Skin epidermis (tissue), 12 donors: Measurements from ENCODE around the gene GRIN2B.

ENCODE experiments used
- H3K27ac ChIP-seq, 21 experiments: fragments of 200-600 bp; sonication (generic) in 11 of 21; one replicate each; pipeline ENCODE4 v1.5.0; 2020; ENCODE audit warnings: mild to moderate bottlenecking in 3 of 21, inconsistent platforms in 2 of 21, moderate library complexity in 2 of 21
- H3K4me3 ChIP-seq, 7 experiments: fragments of 200-600 bp; sonication (generic) in 2 of 7; one replicate each; pipeline ENCODE4 v1.5.0; 2020; ENCODE audit warnings: inconsistent platforms in 2 of 7, mild to moderate bottlenecking in 2 of 7, moderate library complexity in 1 of 7

Gene GRIN2B

DNA sequence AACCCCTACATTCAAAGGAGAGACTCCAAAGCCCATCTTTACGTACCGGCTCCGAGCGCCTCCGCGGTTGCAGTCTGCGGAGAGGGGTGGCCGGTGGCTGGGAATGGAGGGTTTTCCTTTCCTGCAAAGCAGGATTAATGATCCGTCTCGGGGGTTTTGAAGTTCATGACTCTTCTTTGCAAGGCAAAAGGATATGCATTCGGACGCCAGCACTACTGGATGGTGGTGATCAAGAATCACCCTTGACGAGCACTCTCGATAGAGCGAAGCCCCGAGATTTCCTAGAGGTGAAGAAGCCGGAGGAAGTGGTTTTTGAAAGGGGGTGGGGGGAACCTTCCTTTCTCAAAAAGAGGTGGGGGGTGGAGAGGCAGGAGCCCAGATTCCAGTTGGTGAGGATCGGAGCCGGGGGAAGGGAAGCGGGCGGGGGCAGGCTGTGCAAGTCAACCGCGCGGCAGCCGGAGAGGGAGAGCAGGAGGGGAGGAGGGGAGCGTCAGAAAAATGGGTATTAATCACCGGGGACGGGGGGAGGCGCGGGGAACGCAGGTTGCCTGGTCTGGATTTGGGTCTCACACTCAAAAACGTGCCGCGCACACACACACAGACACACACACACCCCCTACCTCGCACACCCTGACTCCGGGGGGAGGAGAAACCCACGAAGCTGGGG lies at the start of gene GRIN2B:
Gene GRIN2B (minus strand): TSS at position 307 of the 667 bp plus-strand sequence. CDS start 115,394 bp downstream, outside the sequence.
- no peak within 1 kb of the TSS for H3K27ac ChIP-seq
- H3K4me3 ChIP-seq, result peak within 1 kb of the TSS in 1 of 7 experiments; percentile 13

DNA sequence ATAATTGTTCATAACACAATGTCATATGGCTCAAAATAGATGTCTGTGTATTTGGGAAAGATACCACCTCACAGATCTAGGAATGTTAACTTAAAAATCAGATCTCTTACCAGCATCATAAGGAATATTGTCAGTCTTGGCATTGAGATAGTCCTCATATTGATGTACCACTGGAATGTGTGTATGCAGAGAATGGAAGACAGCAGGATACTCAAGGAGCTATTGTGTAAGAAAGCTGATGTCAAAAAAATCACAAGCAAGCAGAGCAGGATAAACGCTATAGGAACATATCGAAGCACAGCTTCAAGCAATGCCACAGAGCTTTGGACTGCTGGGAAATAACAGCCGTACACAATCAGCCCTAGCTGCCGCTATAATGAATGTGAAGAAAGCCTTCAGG lies 45.1 kb upstream of the GRIN2B start:
- no peak overlapping the region for H3K27ac ChIP-seq
- no peak overlapping the region for H3K4me3 ChIP-seq

GRCh38 chr12:14024591-14024990 lies 43.2 kb upstream of the GRIN2B start:
- H3K27ac ChIP-seq, result no peak overlapping the region
- H3K4me3 ChIP-seq, result no peak overlapping the region

DNA sequence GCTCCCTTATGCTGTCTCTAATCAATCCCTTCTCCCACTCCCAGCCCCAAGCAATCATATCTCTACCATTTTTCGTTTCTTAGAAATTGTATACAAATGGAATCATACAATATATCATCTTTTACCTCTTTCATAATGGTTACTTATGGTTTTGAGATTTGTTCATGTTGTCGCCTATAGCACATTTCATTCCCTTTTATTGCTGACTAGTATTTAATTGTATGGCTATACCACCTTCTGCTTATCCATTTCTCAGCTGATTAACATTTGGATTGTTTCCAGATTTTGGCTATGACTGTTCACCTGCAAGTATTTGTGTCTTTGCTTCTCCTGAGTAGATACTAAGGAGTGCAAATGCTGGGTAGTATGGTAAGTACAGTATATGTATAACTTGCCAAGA lies 36.7 kb upstream of the GRIN2B start:
- Histone ChIP-seq H3K4me3 (no peak overlapping the region), H3K27ac (no peak overlapping the region)

GRCh38 chr12:14010989-14011388 lies 29.6 kb upstream of the GRIN2B start:
- no peak overlapping the region for H3K4me3 ChIP-seq
- no peak overlapping the region for H3K27ac ChIP-seq

GRCh38 chr12:14007639-14008038 lies 26.2 kb upstream of the GRIN2B start:
- Histone ChIP-seq H3K4me3 (no peak overlapping the region), H3K27ac (no peak overlapping the region)

- H3K27ac ChIP-seq, result no peak overlapping the region
- no peak overlapping the region for H3K4me3 ChIP-seq
These were observed 11.2 kb upstream of the GRIN2B start for GRCh38 chr12:13992585-13992984.

DNA sequence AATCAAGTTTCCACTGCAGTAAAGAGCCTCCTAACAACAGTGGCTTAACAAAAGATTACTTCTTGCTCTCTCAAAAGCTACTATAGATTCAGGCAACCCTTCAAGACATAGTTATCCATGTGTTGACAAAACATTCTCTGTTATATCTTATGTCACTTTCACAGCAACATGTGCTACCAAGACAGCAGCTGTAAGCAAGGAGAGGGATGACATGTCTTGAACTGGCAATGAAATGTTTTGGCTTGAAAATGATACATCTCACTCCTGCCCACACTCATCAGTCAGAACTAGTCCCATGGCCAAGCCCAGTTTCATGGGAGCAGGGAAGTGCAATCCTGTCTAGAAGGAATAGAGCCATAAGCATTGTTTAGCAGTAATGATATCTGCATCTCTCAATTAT lies 10.7 kb upstream of the GRIN2B start:
- no peak overlapping the region for H3K4me3 ChIP-seq
- H3K27ac ChIP-seq, result no peak overlapping the region

GRCh38 chr12:13986031-13986430 lies 4.6 kb upstream of the GRIN2B start:
- H3K4me3 ChIP-seq, result no peak overlapping the region
- H3K27ac ChIP-seq, result no peak overlapping the region

DNA sequence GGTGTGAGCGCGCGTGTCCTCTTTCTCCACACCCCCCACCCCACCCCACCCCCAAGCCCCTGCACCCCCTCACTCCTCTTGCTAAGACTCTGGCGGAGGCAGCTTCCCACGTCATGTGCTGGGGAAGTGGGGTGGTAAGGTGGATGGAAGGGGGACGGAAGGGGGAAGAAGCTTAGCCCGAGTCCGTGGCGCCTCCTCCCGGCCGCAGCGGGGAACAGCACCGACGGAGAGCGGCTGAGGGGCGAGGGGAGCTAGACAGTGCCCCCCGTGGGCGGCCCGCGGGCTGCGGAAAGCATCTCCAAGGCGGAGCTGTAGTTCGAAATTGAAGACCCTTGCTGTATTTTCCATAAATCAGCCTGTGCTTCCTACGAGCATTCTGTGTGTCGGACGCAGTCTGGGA lies 588 bp upstream of the GRIN2B start:
- no peak overlapping the region for H3K4me3 ChIP-seq

DNA sequence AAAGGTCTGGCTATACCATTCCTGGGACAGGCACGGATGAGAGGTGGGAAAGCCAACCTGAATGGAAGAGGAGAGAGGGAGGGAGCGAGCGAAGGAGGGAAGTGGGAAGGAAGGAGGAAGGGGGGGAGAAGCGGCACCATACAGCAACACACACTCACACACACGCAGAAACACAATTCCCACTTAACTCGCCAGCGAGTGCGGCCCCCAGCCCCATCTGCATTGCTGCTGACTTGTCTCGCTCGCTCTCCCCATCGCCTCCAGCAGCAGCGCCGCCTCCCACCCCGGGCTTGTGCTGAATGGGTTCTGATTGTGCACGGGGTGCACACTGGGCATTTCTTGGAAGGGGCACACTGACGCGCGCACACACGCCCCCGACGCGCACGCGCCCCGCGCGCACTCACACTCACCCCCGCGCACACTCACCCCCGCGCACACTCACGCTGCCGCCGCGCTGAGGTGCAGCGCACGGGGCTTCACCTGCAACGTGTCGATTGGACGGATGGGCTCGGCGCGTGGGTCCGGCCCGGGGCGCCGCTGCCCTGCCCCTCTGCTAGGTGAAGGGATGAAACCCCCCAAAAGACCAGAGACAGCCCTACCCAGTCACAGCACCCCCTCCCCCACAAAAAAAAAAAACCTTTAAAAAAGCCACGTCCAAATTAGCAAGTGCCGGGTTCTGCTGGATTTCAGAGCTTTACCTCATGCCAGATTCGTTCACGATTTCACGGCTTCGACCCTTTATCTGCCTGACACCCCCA lies 685 bp downstream of the GRIN2B start:
- H3K27ac ChIP-seq, result no peak overlapping the region
- peak overlapping the region in 1 of 7 experiments; percentile 13 for H3K4me3 ChIP-seq

More for the DNA sequence above, 588 bp upstream of the GRIN2B start:
- H3K27ac ChIP-seq, result no peak overlapping the region

DNA sequence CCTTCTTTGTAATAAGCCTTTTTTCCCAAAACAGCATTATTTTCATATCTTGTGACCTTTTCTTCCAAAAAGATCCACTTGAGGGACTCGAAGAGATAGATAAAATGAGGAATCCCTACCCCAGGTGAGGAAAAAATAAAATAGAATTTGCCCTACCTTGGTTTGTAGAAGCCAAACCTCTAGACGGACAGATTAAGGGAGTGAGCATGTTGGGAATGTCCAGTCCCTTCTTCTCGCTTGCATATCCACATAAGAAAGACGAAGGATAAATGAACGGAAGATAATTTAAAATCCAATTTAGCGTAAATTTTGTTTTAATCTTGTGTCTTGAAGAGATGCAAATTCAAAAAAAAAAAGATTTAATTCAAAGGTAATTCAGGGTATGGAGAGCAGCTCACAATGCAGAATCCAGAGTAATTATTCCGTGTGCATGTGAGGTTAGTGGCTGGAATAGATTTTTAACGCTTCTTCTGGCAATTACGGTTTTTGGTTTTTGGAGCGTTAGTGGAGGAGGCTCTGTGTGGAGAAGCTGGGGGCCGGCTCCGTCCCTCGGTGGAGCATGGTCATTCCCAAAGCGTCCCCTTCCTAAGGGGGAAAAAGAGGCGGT lies 1.5 kb downstream of the GRIN2B start:
- no peak overlapping the region for H3K4me3 ChIP-seq
- no peak overlapping the region for H3K27ac ChIP-seq

GRCh38 chr12:13978876-13979275 lies 2.5 kb downstream of the GRIN2B start:
- Histone ChIP-seq H3K4me3 (no peak overlapping the region), H3K27ac (no peak overlapping the region)

DNA sequence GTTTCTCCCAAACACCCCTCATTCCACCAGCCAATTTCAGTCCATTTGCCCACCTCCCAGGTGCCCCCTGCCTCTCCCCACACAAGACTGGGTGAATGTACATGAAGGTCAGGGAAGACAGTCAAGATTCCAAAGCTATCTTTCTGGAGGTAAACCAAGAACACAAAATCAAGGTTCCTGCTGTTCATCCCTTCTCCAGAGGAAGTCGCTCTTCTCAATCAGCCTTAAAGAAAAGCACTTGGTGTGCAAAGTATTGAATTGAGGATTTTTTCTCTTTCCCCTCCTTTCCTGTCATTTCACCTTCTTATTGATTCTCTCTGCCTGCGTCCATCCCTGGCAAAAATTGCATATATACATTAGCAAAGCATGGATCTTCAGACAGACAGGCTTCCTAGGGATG lies 4.5 kb downstream of the GRIN2B start:
- H3K4me3 ChIP-seq, result no peak overlapping the region

DNA sequence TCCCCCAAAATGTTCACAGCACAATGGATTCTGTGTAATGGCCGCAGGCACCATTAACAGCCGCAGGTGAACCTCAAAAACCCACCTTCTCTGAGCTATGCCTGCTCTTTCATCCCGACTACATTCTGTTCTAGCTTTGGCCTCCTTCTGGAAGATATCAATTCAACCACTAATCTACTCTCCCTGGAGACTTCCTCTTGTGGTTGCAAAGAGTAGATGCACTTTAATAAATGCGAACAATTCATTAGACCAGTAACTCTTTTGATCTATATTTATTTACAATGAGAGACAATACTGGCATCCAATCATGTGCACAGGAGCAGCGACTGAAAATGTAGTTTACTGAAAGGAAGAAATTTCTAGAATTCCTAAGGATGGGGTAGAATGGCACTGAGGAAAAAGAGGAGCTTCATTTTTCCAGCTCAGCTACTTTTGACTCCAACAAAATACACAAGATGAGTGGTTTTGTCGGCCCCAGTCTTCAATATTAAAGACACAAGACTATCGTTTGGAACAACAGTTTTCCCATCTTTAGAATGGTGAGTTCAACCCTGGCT lies 5.3 kb downstream of the GRIN2B start:
- Histone ChIP-seq H3K4me3 (no peak overlapping the region), H3K27ac (no peak overlapping the region)

More for the DNA sequence above, 4.5 kb downstream of the GRIN2B start:
- H3K27ac ChIP-seq, result no peak overlapping the region

DNA sequence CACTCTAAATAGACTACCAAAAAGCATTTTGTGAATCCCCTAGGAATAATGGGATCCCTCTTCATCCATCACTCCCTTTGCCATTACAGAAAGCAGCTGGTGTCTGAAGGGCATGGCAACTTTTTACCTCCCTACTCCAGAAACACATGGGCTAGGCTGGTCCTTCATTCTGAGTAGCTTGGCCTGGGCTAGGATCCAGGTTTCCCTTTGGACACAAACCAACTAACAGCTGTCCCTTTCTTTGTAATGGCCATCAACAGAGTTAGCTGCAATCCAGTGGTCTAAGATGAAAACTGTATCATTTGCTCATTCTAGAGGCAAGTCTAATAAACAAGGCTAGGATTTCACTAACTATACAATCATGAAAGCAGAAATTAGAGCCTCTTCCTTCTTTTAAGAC lies 7.4 kb downstream of the GRIN2B start:
- no peak overlapping the region for H3K27ac ChIP-seq
- no peak overlapping the region for H3K4me3 ChIP-seq

DNA sequence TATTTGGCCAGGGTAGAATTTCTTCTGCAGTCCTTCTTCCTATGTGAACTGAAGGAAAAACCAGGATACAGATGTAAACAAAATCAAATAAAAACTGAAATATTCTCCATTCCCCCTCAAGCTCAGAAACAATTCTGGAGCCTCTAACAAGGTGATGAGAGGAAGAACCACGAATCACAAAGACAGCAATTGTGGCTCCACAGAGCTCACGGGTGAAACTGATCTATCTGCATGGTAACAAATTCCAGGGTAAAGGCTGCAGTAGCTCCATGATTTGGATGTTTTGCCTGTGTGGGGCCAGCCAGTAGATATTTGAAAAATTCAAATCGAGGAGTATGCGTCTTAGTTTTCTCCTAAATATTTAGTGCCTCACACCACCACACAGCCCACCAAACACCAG lies 10.6 kb downstream of the GRIN2B start:
- H3K4me3 ChIP-seq, result no peak overlapping the region
- H3K27ac ChIP-seq, result no peak overlapping the region

- Histone ChIP-seq H3K4me3 (no peak overlapping the region), H3K27ac (no peak overlapping the region)
These were observed 13.1 kb downstream of the GRIN2B start for GRCh38 chr12:13968281-13968680.

DNA sequence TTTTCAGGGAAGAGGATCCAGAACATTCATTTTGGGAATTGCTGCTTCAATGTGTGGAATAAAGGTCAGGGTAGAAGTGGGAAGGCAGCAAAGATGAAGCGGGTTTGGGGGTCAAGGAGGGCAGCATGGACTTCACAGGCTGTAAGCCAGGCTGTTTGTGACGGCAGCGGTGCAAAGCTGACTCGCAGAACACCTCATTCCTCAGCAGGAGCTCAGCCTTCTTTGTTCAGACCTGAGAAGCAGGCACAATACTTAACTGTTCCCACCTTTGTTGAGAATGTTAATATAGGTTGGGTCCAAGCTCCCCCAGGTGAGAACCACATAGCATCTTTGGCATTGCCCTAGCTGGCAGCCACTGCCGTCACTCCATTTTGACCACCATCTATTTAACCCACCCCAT lies 16.7 kb downstream of the GRIN2B start:
- Histone ChIP-seq H3K27ac (no peak overlapping the region), H3K4me3 (no peak overlapping the region)

DNA sequence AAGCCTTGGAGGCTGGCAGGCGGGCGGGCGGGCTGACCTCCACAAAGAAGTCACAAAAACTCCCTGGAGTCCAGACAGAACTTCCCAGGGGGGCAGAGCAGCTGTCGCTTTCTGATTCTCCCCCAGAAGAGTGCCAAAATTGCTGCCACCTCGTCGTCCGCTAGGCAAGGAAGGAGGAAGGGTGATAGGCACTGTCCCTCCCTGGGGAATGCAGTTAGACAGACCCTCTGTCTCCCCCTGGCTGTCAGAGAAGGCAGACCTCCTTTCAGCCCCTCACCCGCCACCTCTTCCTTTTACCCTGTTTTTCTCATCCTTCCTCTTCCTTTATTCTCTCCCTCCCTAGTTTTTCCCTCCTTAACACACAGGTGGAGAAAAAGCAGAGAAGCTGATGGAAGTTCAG lies 18.7 kb downstream of the GRIN2B start:
- H3K4me3 ChIP-seq, result no peak overlapping the region
- H3K27ac ChIP-seq, result no peak overlapping the region

DNA sequence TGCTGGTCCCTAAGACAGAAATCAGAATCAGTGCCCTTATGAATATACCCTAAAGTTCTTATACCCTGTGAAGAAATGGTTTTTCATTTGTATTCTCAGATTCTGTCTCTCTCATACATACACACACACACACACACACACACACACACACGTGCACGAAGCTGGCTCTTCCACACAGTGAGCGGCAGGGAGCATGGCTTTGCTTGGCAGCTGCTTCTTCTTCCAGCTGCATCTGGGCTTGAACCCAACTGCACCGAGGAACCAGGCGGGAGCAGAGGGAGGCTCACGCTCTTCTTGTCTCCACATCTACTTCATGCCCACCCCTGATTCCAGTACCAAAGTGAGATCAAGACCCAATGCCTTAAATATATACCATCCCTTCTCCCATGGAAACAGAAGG lies 19.4 kb downstream of the GRIN2B start:
- Histone ChIP-seq H3K27ac (no peak overlapping the region), H3K4me3 (no peak overlapping the region)
